Brain pericyte (primary cell): Measurements from ENCODE around the gene ENAH.
A peak's percentile ranks its signal among the peaks of the same experiment; 100 is the strongest.
"Not testable (repeated sequence)": the region's sequence is repeated elsewhere in the genome, so short reads cannot be mapped to it uniquely, and the experiment has no call there.

Experiments used
- DNase-seq: peaks from one replicate; pipeline ENCODE4 v3.0.0-alpha.2; 2012; ENCODE audit warnings: low read depth, low spot score

The ENAH gene

DNA sequence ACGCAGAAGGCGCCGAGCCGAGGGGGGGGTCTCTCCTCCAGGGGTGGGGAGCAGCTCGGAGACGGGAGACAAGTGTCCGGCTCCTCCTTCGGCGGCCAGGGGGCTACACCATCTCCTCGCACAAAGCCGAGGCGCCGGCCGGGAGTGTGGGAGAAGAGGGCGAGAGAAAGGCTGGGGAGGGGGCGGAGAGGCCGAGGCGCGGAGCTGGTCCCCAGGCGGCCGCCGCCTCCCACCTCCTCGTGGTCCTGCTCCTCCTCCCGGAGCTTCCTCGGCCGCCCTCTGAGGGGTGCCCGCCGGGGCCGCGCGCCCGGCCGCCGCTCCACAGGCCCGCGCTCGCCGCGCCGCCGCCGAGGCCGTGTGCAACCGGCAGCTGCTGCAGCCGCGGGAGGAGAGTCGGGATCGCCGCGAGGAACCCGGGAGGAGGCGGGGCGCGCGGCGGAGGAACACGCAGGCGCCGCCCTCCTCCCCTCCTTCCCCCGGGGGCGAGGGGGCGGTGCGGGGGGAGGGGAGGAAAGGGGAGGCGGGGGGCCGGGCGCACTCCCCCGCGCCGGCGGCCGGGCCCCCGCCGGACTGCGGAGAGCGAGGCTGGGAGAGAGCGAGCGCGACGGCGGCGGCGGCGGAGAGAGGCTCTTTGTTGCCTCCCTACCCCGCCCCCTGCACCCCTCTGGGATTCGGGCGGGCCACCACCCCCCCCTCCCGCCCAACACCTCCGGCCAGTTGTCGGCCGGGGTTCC lies at the start of gene ENAH:
TSS of gene ENAH (minus strand) at position 395 of the 734 bp plus-strand sequence. CDS start 433 bp downstream, outside the sequence.
- no peak for DNase-seq

DNA sequence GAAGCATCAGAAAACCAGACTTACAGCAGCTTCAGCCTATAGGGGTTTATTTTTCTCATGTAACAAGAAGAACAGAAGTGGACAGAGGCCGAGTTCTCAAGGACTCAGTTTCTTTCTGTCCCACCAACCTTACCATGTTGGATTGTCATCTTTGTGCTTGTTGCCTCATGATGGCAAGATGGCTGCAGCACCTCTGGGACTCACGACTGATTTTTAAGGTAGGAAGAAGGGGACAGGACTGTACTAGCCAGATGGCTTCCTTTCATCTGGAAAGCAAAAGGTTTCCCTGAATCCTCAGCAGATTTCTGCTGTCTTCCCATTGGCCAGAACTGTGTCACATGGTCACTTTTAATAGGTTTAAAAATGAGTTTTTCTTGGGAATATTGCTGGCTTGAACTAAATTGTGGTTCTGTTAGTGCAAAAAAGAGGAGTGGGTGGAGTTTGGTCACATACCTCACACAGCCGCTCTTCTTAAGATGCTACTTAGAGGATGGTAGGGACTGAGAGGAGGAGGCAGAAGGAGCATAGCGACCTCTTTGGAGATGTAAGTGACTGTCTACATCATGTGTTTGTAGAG lies 48.1 kb upstream of the ENAH start:
- no peak for DNase-seq

DNA sequence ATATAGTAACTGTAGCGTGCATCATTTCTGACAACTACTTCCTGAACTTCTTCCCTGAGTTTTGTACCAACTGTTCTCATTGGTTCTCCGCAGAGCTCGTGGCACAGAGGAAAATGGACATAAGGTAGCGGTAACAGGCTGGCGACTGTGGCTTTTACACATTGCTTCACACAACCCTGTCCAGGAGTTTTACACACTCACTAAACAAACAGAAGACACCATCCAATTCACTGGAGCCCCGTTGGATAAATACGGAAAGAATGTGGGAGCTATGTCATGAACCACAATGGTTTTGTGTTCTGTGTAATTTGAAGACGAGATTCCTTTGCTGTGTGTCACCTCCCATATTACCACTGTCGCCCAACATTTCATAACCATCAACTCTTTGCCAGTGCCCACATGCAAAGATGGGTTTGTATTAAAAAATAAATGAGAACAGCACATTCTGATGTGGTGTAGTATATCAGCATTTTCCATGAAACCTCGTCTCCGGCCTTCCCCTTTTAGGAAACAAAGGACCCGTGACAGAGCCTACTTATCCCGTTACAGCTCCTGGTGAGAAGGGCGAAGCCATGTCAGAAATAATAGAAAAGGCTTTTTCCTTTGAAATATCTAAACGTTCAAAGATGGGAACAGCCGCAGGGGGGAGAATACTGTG lies 47.4 kb upstream of the ENAH start:
- DNase-seq: peak; percentile 86

DNA sequence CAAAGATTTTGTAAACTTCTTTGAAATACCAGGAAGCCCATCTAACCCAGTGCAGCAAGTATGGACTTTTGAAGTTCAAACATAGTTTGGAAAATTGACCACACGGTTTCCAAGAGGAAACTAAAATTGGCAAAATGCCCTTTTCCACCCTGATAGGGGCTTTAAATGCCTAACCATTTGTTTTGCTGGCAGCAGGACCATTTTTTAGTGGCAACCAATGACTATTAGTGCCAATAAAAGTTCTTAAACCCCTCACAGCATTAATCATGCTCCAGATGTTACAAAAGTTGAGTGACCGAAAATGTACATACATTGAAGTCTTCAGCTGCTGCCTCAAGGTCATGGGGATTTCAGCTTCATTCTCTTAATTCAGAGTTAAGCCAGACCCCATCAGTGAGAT lies 46.4 kb upstream of the ENAH start:
- DNase-seq: no peak

DNA sequence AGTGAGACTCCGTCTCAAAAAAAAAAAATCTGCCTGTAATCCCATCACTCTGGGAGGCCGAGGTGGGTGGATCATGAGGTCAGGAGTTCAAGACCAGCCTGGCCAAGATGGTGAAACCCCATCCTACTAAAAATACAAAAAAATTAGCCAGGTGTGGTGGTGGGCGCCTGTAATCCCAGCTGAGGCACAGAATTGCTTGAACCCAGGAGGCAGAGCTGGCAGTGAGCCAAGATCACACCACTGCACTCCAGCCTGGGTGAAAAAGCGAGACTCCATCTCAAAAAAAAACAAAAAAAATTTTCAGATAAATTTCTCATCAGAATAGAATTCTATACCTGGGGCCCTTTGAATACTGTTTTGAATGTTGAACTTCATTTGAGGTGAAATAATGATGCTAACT lies 45.3 kb upstream of the ENAH start:
- not testable (repeated sequence) for DNase-seq

DNA sequence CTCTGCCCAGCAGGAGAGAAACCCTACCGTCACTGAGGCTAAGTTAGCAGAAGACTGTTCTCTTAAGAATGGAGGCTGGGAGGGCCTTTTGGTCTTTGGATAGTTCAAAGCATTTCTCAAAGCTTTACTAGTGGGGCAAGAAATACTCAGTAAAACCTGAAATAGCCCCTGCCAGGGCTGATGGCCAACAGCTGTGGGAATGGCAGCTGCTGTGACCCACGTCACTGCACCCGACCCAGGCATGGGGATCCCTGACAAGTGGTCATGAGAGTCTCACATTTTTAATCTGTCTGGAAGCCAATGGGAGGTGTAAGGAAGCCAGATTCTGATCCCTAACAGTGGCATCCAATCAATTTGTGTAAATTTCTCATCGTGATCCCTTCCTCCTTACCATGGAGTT lies 44.5 kb upstream of the ENAH start:
- DNase-seq: no peak

DNA sequence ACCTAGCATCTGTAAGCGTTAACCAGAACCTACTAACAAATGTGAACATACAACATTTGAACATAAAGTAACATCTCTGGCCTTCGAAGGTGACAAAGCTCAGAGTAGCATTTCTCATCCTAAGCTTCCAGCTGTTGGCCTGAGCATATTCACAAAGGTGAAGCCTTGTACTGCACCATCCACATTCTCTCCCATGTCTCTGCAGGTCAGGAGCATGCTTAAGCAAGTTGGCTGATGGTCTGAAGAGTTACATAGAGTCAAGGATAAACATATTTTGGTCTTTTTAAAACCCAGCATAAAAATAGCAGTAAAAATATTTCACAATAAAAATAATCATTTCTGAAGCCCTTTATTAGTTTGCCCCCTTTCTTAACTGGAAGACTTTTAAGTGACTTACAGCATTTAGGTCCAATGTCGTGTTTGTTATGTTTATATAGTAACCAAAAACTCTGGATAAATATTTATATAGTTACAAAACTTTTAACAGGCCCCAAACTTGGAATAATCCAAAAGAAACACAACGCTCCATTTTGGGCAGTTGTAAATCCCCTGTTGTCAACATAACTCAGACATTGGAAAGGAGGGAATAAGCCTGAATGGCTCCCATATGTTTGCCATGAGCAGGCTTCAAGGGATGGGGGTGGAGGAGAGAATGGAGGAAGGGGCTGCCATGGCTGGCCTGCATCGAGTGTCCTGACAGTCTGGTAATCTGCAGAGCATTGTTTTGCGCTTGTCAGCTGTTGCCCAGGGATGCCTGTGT lies 42.8 kb upstream of the ENAH start:
- DNase-seq: peak; percentile 36

DNA sequence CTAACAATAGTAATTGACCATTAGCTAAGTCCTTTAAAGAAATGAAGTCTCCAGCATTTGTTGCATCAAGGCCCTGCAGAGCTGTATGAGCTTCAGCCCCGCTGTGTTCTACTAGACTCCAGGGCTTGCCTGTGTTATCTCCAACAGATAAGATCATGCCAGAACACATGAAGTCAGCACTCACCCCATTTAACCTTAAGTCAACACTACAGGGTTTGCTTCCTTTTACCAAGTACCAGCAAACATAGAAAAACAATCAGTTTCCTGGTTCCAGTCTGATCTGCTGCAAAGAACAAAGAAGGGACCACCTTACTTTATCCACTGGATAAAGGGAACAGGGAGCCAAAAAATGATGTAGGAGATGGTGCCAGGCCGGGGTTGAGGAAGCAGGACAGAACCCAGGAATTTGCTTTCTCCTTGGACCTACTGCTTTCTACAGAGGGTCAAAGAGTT lies 41.3 kb upstream of the ENAH start:
- DNase-seq: no peak

DNA sequence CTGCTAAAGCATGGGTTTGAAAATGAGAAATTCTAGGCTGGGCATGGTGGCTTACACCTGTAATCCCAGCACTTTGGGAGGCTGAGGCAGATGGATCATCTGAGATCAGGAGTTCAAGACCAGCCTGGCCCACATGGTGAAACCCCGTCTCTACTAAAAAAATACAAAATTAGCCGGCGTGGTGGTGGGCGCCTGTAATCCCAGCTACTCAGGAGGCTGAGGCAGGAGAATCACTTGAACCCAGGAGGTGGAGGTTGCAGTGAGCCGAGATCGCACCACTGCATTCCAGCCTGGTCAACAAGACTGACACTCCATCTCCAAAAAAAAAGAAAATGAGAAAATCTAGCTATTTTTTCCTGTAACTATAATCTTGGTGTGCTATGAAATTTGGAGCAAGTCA lies 40.8 kb upstream of the ENAH start:
- DNase-seq: not testable (repeated sequence)

DNA sequence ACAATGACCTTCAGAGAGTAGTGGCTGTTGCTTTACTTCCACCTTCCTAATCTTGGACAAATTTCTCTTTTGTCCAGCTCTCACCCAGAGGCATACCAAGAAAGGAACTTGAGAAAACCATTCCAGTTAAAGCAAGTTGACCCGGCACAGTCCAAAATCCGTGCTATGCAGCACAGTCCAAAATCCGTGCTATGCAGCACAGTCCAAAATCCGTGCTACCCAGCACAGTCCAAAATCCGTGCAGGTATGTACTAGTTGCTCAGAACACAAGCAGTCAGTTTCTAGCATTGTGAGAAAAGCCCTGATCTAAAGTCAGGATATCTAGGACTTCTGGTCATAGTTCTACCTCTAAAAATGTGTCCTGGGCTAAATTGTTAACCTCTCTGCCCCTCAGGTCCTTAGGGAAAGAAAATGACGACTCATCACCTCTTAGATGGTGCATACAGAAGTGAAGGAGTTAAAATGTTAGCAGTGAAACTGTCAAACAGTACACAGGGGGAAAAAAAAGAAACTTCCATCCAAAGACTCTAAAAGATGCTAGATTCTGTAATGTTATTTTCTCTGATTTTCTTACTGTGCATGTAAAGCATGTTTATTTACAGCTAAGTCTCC lies 40.3 kb upstream of the ENAH start:
- no peak for DNase-seq

DNA sequence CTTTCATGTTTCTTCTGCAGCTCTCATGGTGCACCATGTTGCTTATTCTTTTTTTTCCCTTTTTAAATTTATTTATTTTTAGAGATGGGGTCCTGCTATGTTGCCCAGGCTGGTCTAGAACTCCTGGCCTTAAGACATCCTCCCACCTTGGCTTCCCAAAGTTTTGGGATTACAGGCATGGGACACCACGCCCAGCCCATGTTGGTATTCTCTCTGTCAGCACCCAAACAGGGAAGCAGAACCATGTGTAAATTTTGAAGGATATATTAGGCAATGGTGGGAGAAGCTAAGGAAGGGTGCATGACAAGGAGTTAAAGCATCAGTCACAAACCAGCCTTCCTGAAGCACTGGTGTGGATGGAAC lies 39.6 kb upstream of the ENAH start:
- no peak for DNase-seq

DNA sequence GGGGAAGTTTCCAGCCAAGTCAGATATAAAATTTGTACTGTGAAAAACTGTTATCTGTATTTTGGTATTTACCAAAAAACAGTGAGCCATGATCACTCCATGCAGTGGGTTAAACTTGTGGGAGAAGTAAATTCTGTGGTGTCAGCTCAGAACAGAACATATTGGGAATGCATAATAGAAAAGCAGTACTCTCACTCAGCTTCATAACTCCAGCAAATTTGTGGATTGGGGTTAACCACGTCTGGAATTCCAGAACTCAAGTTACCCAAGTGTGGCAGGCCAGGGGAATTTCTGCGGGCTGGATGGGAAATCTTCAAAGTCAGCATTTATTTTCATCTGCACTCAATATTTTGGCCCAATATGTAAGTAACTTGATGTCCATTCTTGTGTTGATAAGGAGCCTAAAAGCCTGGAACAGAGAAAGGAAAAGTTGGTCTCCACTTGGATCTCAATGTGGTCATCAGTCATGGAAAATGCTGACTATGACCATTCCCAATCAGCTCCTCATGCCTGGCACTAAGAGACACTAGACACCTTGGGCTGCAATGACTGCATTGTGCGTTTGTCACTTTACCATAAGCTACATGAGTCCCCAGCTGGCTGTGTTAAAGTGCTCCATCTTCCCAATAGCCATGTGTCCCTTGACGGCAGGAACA lies 39.1 kb upstream of the ENAH start:
- DNase-seq: no peak

DNA sequence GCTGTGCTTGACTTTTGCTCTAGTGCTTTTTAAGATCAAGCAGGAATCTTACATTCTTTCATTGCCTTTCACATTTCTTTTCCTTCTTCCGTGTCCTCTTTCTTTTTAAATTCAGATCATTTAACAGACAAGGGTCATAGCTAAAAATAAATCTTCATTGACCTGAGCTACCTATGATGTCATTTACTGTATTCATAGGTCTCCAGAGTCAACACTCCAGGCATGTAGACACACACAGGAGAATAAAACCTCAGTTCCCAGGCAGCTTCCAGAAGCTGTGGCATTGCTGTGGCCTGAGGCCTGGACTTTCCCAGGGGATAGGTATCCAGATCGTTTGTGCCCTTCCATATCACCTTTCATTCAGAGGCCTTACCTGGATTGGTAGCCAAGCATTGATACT lies 38.5 kb upstream of the ENAH start:
- DNase-seq: no peak

DNA sequence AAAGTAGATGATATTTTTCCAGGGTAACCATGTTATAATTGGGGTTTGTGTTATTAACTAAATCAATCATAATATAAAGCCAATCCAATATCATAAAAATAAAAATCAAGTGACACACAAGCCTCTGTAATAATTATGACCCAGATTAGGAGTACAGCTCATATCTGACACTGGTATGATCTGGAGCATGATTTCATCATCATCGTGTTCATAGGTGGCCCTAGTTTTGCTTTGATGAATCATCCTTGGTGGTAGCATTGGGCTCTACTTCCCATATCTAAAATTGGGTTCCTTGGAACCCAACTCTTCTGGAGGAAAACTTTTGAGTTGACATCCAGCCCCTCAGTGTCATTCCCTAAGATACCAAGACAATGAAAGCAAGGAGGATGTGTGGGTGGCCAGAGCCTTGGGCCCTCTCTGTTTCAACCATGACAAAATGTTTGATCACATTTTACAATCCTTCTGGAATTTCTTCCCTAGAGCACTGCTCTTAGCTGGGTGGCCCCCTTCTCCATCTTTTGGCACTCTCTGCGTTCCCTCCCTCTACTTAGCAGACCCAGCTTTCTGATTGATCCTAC lies 37.0 kb upstream of the ENAH start:
- no peak for DNase-seq

DNA sequence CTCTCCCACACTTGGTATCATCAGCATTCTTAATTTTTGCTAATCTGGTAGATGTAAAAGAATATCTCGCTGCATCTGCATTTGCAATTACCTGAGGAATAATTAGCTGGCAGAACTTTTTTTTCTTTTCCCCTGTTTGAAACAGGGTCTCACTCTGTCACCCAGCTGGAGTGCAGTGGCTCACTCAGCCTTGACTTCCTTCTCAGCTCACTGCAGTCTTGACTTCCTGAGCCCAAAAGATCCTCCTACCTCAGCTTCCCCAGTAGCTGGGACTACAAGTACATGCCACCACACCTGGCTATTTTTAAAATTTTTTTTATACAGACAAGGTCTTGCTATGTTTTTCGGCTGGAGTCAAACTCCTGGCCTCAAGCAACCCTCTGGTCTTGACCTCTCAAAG lies 35.4 kb upstream of the ENAH start:
- DNase-seq: no peak

DNA sequence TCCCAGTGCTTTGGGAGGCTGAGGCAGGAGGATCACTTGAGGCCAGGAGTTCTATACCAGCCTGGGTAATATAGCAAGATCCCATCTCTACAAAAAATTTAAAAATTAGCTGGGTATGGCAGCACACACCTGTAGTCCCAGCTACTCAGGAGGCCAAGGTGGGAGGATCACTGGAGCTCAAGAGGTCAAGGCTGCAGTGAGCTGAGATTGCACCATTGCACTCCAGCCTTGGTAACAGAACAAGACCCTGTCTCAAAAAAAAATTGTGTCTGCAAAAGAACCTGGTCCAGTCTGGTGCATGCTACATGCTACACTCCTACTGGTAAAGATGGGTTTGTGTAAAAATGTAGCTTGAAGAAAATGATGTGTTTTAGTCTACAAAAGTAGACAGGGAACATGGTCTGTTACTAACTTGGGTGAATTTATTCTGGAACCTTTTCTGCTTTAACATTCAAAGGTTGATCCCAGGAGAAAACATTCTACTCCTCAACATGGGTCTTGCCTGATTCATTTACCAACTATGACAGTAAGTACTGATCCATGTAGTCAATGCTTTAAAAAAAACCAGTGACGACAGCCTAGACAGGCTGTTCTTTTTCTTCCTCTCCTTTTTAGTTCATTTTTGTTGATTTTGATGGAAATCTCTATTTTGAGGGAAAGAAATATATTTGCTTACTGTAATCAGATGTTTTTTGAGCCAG lies 32.7 kb upstream of the ENAH start:
- no peak for DNase-seq

DNA sequence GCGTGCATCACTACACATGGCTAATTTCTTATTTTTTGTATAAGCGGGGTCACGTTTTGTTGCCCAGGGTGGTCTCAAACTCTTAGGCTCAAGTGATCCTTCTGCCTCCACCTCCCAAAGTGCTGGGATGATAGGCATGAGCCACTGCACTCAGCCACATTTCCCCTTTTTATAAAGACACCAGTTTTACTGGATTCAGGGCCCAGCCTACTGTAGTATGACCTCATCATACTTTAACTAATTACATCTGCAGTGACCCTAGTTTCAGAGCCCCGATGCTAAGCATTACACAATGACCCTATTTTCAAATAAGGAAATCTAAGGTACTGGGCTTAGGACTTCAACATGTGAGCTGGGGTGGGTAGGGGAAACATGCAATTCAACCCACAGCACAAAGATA lies 31.8 kb upstream of the ENAH start:
- DNase-seq: no peak

DNA sequence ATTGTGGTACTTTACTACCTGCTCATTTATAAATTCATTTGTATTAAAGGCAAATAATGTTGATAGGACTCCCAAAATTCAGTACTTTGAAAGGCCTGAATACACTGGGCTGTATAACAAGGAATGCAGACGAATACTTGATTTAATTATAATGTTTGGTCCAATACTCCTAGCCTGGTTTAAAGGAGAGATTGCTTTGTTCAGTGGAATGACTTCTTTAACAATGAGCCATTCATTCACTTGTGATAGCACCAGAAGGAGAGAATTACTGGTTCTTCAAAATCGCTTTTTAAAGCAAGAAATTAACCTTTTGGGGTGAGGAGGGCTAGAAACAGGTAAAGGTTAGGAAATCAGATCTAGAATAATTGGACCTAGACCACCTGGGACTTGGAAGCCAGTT lies 28.3 kb upstream of the ENAH start:
- no peak for DNase-seq

DNA sequence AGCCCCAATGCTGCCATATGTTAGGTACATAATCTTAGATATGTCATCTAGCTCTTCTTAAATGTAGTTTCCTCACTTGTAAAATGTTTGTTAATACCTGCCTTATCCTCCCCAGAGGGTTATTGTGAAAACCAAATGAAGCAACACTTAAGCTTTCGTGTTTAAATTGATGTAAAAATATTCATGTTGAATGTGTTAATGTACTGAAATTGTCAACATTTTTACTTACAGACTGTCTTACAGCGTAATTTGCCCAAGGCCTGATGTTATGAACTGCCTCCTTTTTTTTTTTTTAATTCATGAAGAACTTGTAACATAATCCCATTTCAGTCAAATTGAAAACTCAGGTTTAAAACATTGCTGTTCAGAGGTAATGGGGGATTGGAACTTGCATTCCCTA lies 25.6 kb upstream of the ENAH start:
- DNase-seq: no peak

DNA sequence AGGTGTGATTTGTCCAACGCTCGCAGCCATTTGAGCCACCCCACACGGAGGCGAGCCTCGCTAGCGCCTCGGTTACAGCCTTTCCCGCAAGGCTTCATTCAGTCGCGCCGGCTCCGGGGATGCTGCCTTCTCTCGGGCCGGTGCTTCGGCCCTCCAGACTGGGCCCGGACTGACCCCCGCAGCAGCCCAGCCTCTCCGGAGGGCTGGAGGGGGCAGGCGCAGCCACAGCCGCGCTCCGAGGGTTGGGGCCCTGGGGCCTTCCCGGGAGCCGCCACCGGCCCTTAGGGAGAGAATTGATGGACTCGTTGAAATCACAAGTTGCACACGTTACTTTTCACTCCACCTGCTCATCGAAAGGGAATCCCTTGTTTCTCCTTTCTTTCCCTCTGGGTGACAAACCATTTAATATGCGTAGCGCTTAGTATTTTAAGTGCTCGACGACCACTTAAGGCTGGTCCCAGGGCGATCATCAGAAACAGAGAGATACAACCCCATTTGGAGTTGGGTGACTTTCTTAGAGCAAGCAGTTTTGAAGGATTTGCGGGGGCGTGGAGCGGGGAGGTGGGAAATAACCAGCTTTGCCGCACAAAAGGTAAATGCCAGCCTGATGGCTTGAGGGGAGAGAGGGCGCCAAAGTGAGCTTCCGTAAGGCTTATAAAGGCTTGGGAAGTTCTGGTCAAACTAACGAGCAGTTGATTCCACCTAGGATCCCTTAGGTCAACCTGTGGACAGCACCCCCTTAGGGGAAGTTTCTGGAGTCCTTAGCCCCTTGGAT lies 24.6 kb upstream of the ENAH start:
- DNase-seq: no peak
